Panc1 (cell line): ENCODE data around the gene RNU7-1. TPM values are rescaled to one million over a fixed set of nuclear protein-coding genes. Genes with fewer than 3 reads are reported as not detected.

Experiments
- ATAC-seq: fragments of 200-7000 bp; cut with Tn5 transposase; 2 replicates; pipeline ENCODE4 v1.9.1; 2020; ENCODE audit warnings: mild to moderate bottlenecking, moderate library complexity
- BruUV-seq: library from RNA; stranded (reverse); fragments of 400-500 nt; replicated peaks from 2 replicates; lab custom pipeline; 2021; lab: Mats Ljungman, UMichigan
- CTCF ChIA-PET: fragments of 300-600 bp; sonication (Branson Sonifier 250); formaldehyde crosslinking; loops from one replicate; lab custom pipeline; 2022; ENCODE audit warnings: antibody characterized with exemption; lab: Charles Lee
- POLR2A ChIA-PET: fragments of 300-600 bp; sonication (Branson Sonifier 250); formaldehyde crosslinking; loops from one replicate; lab custom pipeline; 2022; ENCODE audit warnings: antibody characterized with exemption; lab: Charles Lee
- DNase-seq: peaks from one replicate; pipeline ENCODE4 v3.0.0-alpha.2; 2010; ENCODE audit warnings: low read depth, low spot score
- H3K27ac ChIP-seq: 2 replicates; pipeline ENCODE4 v1.5.1; 2011; ENCODE audit warnings: mild to moderate bottlenecking, low read length, inconsistent platforms
- H3K27me3 ChIP-seq: fragments of 200-500 bp; sonication (Bioruptor generic); 2 replicates; pipeline ENCODE4 v1.6.0; 2014; ENCODE audit warnings: low read length, inconsistent platforms; ENCODE audit not compliant: control insufficient read depth, insufficient read depth
- H3K36me3 ChIP-seq: fragments of 200-500 bp; sonication (Bioruptor generic); 2 replicates; pipeline ENCODE4 v1.5.1; 2014; ENCODE audit warnings: inconsistent platforms, mild to moderate bottlenecking, low read length, moderate library complexity; ENCODE audit not compliant: control insufficient read depth, insufficient read depth
- H3K4me1 ChIP-seq: 2 replicates; pipeline ENCODE4 v1.5.1; 2011; ENCODE audit warnings: inconsistent platforms, mild to moderate bottlenecking, low read length, moderate library complexity; ENCODE audit not compliant: control insufficient read depth, insufficient read depth
- H3K4me3 ChIP-seq, 2 experiments: 2 replicates each; pipeline ENCODE4 v1.5.1; 2011 to 2012; ENCODE audit warnings: low read depth in 2 of 2, low read length in 2 of 2, mild to moderate bottlenecking in 2 of 2, inconsistent platforms in 1 of 2, moderate library complexity in 1 of 2
- H3K9me3 ChIP-seq: fragments of 200-500 bp; sonication (Bioruptor generic); 2 replicates; pipeline ENCODE4 v1.5.1; 2014; ENCODE audit warnings: low read depth, mild to moderate bottlenecking, inconsistent platforms, low read length, moderate library complexity; ENCODE audit not compliant: control insufficient read depth, insufficient read depth
- CTCF ChIP-seq: fragments of 450-650 bp; IDR thresholded peaks from 2 replicates; pipeline ENCODE4 v1.5.1; 2017; ENCODE audit warnings: mild to moderate bottlenecking
- POLR2AphosphoS5 ChIP-seq: IDR thresholded peaks from 2 replicates; pipeline ENCODE4 v1.6.1; 2012; ENCODE audit warnings: mild to moderate bottlenecking, low read depth, low read length, moderate library complexity
- REST ChIP-seq, 2 experiments: IDR thresholded peaks; 2 replicates each; pipeline ENCODE4 v1.6.1; 2011 to 2012; ENCODE audit warnings: low read depth in 2 of 2, control low read depth in 1 of 2, low read length in 1 of 2, mild to moderate bottlenecking in 1 of 2, moderate library complexity in 1 of 2; ENCODE audit not compliant: insufficient read depth in 1 of 2
- SIN3A ChIP-seq: IDR thresholded peaks from 2 replicates; pipeline ENCODE4 v1.6.1; 2012; ENCODE audit warnings: low read depth, mild to moderate bottlenecking, low read length, moderate library complexity, borderline replicate concordance; ENCODE audit not compliant: insufficient read depth
- TCF7L2 ChIP-seq: IDR thresholded peaks from 2 replicates; pipeline ENCODE4 v1.6.1; 2011; ENCODE audit warnings: mild to moderate bottlenecking, low read depth, low read length, inconsistent platforms
- in situ Hi-C: cut with HindIII; loops from 2 replicates; pipeline ENCODE4 v1.10.0; 2016; ENCODE audit warnings: low sequenced_read_pairs, low pct_unique_long_range_greater_than_20kb
- intact Hi-C: fragments of 100-400 bp; cut with micrococcal nuclease; formaldehyde crosslinking; loops from one replicate; pipeline ENCODE4 v1.10.0; 2022; ENCODE audit not compliant: unreplicated experiment
- total RNA-seq: library from RNA; stranded (reverse); gene quantifications from one replicate; pipeline ENCODE4 v1.2.1, GENCODE V29; 2021; ENCODE audit not compliant: unreplicated experiment

Gene RNU7-1
- total RNA-seq, 1 experiment from 2014 or later, result not detected

- ChIA-PET CTCF (no interaction called here), POLR2A (no interaction called here)
- intact Hi-C loops, result no loop called here
- Histone ChIP-seq H3K36me3 (peaks cover 16% of the 10 kb centered on the region), H3K9me3 (no peaks in the 10 kb centered on the region), H3K27me3 (no peaks in the 10 kb centered on the region), H3K4me3 (no peak overlapping the region), H3K27ac (no peak overlapping the region), H3K4me1 (peaks cover 24% of the 10 kb centered on the region)
- DNase-seq (no peak), ATAC-seq (no peak)
- in situ Hi-C loops, result no loop called here
- no TSS peak for BruUV-seq
- TF ChIP-seq POLR2AphosphoS5 (no peak), CTCF (no peak), SIN3A (no peak), TCF7L2 (no peak), REST (IDR thresholded peaks at IDR 0.05; ENCODE audit: insufficient read depth in 1 of 2, low read depth in 2 of 2, low read length in 1 of 2) (no peak)
These were observed 22.7 kb downstream of the RNU7-1 start for GRCh38 chr12:6966351-6966750.

DNA sequence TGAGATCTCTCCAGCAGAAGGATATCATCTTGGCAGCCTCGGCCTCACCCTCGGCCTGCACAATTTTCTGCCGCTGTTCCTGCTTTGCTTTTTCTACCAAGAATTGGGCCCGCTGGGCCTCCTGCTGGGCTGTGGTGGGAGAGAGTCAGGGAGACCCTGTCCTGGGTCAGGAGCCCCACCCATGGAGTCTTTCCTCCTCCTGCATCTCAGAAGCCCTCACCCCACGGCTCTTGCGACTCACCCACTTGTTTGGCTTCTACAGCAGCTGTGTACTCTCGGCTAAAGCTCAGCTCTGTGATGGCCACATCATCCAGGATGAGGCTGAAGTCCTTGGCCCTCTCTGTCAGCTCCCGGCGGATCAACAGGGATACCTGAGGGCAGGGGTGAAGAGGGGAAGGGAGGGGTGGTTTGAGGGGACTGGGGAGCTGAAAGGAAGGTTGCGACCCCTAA, 24.1 kb downstream of the RNU7-1 start:
- no TSS peak for BruUV-seq
- no peak overlapping the region for H3K4me3 ChIP-seq
- no peak for TF ChIP-seq REST (IDR thresholded peaks at IDR 0.05; ENCODE audit: insufficient read depth in 1 of 2, low read depth in 2 of 2, low read length in 1 of 2)
- TF ChIP-seq TCF7L2, result no peak
- no peak for TF ChIP-seq CTCF
- TF ChIP-seq SIN3A, result no peak
- TF ChIP-seq POLR2AphosphoS5, result no peak
- H3K9me3 ChIP-seq, result no peaks in the 10 kb centered on the region
- CTCF ChIA-PET, result no interaction called here
- H3K4me1 ChIP-seq, result peaks cover 20% of the 10 kb centered on the region
- H3K27me3 ChIP-seq, result no peaks in the 10 kb centered on the region
- peaks cover 16% of the 10 kb centered on the region for H3K36me3 ChIP-seq
- POLR2A ChIA-PET, result interaction anchor here (0.6 kb wide), 1 partner anchor 18 kb away, joined by 4 read pairs; no protein-coding TSS in a partner anchor
- in situ Hi-C loops (no loop called here), intact Hi-C loops (no loop called here)
- H3K27ac ChIP-seq, result peak overlapping the region; percentile 44; the same call in 1 of the 2 replicates
- DNase-seq (no peak), ATAC-seq (no peak)
